Hepatic stellate cell (primary cell): Measurements from ENCODE around the gene BCL2L11.

Experiments used
- DNase-seq: peaks from one replicate; pipeline ENCODE4 v3.0.0; 2011; ENCODE audit warnings: low spot score

Gene BCL2L11

DNA sequence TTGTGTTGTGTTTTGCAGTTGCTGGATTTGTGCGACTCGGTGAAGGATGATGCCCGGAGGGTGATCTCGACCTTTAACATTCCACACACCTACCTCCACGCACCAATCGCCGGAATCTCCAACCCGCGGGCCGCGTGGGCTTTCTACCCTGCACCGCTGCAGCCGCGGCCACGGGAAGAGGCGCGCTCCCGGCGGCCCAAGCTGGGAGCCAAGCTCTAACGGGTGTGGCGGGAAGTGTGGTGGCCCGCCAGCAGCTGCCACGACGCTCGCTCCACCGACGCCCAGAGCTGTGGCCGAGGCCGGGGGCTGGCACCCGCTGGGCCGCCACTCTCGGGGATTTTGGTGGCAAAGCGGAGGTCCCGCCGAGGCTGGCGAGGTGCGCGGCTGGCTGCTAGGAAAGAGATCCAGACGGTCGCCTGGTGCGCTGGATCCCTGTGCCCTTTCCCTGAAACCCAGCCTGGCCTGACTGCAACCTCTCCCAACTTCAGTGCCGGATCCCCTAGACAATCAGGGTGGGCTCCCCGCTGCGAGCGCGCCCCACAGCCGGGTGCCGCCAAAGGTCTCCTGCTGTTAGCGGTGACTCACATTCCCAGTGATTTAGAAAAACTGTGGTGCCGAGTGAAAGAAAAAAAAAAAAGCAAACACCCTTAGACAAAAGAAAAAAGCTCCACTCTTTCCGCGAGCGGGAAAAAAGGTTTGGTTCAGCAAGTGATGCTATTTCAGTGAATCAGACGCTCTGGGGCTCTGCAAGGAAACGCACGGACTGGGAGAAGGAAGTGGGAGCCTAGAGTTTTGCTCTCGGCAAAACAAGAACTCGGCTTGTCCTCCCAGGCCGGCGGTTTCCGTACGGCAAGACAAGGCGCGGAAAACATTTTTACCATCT, 2.9 kb upstream of the BCL2L11 start:
- peak; percentile 53 for DNase-seq

DNA sequence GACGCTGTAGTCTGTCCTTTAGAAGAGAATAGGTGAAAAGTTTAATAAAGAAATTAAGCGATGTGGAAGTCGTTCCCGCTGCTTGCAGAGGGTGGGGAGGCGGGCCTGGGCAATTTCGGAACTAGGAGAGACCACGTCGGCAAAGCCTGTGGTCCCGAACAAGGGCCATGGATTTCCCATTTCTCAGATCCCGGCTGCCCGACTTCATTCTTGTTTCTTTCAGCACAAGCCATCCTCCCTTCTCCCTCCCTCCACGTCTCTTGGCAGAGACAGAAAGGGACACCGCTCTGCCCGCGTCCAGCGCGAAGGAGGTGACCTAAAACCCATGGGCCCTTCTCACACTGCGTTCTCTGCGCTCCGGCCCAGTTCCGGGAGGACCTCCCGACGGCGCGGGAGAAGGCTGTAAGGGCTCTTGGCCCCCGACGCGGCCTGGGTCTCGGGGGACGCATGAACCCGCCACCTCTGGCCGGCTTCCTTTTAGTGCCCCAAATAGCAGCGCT, 2.2 kb upstream of the BCL2L11 start:
- no peak for DNase-seq

DNA sequence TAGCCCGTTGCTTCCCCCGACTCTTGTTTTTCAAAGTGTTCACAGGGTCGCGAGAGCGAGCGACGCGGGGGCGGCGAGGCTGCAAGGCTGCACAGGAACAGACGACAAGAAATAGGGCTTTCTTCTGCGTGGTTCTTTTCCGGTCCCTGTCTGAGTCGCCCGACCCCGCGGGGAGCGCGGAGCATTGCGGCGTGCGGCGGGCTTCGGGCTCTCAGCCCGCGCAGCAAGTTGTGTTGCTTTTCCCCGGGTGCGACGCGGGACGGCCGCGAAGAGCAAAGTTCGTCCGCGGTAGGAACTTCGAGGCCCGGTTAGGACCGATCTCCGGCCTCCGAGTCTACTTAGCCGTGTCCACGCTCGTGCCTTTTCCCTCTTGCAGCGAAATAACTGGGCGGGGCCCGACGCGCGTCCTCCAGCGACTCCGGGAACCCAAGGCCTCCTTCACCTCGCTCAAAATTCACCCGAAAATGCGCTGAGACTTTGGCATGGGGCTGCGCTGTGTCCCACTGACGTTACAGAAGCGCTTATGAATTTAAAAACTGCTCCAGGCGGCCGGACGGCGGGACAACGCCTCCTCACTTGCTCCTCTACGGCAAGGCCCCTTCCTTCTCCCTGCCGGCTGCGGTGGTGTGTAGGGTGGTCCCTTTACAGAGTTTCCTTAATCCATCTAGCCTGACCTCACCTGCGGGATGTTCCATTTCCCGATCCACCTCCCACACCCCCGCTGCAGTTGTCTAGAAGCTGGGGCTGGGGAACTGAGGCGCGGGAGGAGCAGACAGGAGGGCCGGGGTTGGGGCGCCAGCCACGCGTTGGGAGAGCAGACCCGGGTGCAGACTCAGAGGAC, 1.5 kb upstream of the BCL2L11 start:
- no peak for DNase-seq

DNA sequence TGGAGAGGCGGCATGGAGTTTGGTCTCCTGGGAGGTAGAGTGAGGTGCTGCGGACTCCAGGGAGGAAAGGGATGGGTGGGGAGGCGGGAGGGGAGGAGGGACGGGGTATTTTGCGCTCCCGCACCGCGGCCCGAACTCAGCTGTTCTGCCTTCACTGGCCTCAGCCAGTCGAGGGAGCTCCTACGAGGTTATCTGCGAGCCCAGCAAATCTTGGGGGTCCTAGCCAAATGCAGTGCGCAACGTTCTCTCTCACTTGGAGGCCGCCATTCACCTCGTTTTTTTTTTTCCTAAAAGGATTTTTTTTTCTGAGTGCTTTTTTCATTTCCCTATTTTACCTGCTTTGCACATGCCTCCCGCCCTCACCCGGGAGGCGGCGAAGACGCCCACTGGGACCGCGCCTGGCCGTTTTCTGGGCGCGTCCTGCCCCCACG, 877 bp upstream of the BCL2L11 start:
- DNase-seq = no peak

DNA sequence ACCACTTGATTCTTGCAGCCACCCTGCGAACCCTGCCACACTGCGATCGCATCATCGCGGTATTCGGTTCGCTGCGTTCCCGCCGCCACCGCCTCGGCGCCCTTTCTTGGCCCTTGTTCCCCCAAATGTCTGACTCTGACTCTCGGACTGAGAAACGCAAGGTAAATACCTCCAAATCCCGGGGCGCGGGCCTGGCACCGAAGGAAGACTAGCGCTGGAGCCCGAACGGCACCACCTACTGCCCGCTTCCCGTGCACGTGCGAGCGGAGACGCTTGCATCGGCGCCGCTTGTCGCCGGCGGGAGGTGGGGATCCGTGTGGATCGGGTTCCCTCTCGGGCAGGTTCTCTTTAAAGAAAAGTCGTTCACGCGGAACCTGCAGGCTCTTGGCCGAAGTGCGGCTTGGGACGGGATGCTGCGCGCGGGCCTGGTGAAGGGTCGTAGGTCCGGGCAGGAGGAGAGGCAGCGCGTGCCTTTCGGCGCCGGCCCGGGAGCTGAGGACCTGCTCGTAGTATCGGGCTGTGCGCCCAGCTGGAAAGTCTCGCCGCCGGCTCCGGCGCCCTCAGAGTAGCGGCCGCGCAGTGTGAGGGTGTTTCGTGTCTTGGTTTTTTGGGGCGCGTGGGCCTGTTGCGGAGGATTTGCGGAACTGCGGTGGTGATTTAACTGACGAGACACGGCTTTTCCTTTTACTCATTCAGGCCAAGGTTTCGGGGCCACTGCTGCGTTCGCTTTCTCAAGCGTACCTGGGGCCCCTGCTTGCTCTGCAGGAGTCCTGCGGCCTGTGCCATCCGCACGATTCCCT, 514 bp downstream of the BCL2L11 start:
- DNase-seq = peak; percentile 43

DNA sequence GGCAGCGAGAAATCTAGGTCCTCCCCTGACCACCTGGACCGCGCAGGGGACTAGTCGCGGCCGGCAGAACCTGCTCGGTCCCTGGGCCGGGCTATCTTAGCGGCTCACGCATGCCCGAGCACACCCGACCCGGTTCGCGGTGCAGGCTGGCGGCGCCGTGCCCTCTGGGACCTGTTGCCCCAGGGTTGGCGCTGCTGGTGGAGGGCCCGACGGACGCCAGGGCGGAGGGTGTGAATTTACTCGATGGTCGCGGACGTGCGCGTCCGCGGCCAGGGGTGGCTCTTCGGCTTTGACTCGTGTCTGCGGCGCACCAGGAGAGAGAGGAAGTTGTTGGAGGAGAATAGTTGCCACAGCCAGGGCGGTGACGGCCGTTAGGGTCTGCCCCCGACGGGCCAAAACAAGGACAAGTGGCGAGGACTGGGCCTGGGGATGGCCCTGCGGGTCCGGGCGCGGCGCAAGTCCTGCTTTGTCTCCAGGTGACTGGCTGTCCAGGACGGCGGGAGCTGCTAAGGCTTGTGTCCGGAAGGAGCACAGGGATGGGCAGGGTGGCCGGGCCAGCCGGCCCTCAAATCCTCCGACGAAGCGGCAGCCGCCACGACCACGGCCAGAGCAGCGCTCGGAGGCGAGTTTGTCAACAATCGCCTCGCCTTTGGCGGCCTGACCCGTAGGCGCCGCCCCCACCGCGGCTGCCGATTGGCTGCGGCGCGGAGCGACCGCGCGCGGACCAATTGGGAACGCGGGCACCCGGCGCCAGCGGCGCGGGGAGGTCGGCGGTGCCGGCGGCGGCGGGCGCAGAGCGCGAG, 1.3 kb downstream of the BCL2L11 start:
- peak; percentile 95 for DNase-seq

DNA sequence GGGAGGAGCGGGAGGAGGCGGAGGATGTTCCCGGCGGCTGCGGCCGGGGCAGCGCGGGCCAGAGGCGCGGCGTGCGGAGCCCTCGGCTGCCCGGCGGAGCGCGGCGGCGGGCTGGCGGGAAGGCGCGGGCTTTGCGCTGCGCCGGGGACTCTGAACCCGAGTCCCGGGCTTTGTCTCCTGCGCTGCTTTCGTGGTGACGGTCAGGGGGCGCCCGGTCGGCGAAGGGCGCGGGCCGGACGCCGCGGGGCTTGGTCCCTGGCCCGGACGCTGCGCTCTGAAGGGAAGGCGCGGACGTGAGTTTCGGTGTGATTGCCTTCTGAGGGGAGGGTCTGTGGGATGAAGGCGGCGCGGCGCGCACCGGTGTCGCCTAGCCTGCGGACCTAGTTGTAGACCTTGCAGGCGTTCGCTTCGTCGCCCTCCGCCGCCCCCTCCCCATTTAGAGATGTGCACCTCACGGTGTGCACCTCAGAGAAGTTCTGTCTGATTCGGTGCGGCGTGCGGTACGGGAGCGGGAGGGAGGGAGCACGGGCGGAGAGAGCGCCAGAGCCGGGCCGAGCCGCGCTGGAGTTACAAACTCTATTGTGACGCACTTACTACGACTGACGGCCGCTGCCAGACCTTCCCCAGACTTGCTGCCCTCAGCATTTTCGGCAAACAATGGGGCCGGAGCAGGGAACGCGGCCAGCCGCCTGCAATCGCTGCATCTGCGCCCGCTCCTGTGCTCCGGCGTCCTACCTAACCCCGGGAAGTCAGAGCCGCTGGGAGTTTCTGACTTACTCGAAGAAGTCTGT, 2.1 kb downstream of the BCL2L11 start:
- peak; percentile 65 for DNase-seq

DNA sequence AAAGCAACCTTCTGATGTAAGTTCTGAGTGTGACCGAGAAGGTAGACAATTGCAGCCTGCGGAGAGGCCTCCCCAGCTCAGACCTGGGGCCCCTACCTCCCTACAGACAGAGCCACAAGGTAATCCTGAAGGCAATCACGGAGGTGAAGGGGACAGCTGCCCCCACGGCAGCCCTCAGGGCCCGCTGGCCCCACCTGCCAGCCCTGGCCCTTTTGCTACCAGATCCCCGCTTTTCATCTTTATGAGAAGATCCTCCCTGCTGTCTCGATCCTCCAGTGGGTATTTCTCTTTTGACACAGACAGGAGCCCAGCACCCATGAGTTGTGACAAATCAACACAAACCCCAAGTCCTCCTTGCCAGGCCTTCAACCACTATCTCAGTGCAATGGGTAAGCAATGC, 3.0 kb downstream of the BCL2L11 start:
- no peak for DNase-seq

DNA sequence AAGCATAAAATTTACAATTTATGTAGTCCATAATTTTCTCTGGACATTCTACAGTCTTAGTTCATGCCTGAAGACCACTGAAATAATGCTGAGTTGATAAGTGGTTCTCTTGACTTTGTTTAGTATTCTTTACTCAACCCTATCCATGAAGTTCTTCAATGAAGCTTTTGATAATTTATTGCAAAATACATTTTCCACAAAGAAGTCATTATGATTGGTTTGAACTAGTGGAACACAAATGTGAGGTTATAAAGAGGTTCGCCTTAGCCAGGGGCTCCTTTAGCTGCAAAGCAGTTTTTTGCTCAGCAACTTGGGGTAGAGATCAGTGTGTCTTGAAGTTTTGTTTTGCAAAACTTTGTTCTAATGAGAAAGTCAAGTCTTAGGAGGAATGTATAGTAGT, 5.9 kb downstream of the BCL2L11 start:
- DNase-seq = no peak

DNA sequence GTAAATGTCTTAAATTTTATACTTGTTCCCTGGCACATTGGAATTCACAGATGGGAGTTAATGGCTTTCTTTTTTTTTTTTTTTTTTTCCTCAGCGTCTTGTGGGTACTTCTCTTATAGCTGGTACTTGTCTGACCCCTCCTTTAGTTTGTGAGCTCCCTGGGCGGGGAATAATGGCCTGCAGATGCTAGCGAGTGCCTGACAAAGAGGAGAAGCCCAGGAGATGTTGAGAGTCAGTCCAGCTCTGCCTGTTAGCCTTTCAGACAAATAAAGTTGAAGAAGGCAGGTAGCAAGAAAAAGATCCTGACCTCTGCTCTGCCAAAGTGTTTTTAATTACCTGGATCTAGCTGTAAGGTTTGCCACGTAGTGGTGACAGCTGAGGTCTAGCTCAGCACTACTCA, 6.6 kb downstream of the BCL2L11 start:
- DNase-seq = no peak

DNA sequence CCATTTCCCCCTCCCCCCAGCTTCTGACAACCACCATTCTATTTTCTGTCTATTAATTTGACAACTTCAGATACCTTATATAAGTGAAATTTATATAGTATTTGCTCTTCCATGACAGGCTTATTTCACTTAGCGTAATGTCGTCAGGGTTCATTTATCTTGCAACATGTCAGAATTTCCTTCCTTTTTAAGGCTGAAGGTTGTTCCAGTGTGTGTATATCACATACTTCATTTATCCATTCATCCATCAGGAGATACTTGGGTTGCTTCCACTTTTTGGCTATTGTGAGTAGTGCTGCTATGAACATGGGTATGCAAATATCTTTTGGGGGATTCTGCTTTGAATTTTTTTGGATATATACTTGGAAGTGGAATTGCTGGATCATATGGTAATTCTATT, 7.4 kb downstream of the BCL2L11 start:
- DNase-seq = no peak

DNA sequence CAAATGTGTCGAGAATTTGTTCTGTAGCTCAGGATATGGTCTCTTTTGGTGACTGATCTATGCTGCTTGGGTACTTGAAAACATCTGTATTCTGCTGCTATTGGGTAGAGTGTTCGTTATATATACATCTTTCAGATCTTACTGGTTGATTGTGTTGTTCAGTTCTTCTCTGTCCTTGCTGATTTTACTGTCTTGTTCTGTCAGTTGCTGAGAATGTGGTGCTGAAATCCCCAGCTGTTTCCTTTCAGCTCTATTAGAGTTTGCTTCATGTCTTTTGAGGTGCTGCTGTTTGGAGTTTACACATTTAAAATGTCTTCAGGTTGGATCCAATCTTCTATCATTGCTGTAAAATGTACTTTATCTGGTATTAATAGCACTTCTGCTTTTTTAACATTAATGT, 12.9 kb downstream of the BCL2L11 start:
- DNase-seq = no peak

DNA sequence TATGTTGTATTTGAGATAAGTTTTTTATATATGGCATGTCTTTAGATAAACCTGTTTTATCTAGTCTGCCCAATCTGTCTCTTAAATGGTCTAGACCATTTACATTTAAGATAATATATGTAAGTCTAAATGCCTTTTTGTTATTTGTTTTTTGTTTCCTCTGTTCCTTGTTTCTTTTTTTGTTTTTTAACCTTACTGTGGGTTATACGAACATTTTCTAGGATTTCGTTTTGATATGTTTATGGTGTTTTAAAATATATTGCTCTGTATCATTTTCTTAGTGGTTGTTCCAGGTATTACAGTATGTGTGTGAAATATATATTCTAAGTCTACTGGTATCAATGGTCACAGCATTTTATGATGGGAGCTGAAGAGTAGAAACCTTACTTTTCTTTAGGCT, 13.3 kb downstream of the BCL2L11 start:
- DNase-seq = no peak

DNA sequence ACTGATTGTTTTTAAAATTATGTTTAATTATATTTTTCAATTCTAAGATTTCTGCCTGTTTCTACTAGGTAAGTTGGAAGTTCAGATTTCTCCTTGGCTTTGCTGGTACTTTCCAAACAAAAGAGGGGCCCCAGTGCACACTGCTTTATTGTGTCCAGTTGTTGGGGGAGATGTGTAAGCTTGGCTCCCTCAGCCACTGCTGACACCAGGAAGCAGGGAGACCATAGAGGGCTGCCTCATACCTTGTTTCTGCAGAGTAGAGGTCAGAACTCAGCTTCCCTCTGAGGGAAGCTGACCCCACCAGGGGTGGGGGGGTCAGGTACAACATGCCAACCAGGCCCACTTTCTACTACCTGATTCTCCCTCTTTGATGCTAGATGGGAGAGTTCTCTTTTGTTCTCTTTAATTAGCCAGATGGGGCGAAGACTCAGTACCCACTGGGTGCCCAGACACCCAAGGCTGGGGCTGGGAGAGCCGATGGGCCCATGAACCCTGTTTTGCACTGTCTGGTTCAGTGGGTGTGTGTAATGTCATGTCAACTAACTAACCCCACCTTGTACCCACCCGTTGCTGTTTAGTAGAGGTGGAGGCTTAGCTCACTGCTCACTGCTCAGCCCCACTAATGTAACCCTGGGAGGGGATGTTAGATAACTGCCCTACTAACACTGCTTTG, 14.7 kb downstream of the BCL2L11 start:
- DNase-seq = no peak

DNA sequence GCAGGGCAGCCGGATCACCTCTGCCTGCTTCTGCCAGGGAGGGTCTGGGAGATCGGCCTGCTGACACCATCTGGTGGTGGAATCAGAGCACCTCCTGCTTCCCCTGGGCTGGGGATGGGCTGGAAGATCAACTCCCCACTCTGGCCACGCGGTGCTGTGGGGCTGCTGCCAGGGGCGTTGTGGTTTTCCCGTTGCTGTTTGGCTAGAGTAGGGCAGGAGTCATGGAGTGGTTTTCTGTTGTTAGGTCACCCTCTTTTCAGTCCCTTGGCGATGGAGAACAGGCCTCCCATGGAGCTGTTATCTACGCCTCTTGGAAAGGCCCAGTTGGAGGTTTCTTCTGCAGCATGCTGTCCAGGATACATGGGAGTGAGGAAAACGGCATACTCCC, 15.2 kb downstream of the BCL2L11 start:
- DNase-seq = no peak

DNA sequence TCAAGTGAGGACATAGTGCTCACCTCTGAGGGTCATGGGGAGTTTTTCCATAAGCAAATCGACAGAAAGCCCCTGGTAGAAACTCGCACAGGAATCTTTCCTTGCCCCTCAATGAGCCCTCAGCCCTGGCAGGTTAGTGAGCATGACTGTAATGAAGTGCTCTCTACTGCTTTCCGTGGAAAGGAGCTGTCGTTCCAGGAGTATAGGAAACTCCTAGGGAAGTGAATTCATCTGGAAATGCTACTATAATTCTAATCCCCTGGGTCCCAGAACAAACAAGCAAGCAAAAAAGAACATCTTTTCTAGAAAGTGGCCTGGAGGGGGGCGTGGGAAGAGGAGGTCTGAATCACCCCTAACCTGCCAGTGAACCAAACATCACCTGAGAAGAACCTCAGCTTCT, 18.1 kb downstream of the BCL2L11 start:
- no peak for DNase-seq

DNA sequence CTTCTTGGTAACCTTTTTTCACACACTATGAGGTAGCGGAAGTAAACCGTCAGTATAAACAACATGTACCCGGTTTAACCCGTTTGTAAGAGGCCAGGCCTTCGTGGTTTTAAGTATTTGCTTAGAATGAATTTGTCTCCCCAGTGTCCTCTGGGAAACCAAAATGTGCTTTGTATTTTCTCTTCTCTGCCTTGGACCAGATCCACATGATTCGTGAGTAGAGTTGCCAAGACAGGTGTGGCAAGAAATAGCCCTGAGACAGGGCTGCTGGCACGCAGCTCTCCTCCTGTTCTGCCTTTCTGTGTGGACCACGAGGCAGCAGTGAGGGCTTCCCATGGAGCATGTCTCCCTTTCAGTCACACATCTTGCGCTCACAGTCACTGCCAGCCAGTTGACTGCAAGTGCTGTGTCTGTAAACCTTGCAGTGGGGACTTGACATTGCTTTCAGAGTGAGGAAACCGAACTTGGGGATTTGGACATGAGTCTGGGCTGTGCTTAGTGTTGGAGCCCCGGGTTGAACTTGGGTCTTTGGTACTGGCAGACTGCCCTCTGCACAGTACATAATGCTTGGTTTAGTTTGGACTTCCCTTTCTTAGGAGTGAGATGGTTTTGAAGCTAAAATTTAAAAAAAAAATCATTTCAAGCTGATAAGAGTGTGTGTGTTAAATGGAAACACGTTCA, 19.1 kb downstream of the BCL2L11 start:
- no peak for DNase-seq

DNA sequence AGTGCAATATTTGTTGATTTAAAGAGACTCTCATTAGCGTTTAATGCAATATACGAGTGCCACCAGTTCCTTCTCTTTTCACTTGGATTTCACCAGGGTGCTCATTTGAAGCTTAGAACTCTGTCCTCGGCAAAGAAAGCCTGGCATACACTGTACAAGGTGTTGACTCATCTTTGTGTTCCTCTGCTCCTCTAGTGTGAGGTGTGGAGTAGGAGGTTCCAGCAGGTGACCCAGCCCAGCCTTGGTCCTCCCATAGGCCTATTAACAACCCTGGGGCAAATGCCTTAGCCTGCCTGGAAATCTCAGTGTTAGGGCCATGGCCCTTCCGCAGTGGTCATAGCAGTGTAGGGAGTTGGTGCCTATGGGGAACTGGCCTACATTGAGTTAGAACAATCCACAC, 20.1 kb downstream of the BCL2L11 start:
- no peak for DNase-seq

DNA sequence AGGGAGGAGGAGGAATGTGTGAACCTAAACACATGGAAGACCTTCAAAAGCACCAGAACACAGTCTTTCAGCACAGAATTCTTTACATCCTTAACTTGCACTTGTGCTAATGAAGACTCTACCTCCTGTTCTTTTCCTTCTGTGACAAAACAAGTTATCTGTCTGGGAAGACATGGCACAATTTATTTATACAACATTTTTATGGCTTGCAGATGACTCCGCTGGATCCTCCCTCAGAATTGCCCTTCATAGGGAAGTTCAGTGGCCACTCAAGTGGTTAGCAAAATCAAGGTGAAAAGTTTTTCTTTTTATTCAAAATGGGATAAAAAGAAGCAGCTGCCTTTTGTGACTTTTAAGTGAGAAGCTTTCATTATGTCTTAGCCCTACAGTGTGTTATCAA, 21.4 kb downstream of the BCL2L11 start:
- no peak for DNase-seq
